ENCODE measurements around the gene SPON1.

GRCh38 chr11:13917264-13917663 is 45.3 kb upstream of the SPON1 start:
- TF ChIP-seq ZNF274 (IDR thresholded peaks at IDR 0.05; ENCODE audit: borderline replicate concordance, extremely low read depth, low read length) (no peak), TBP (IDR thresholded peaks at IDR 0.05; ENCODE audit: low read depth, low read length) (no peak), POLR2AphosphoS5 (IDR thresholded peaks at IDR 0.05; ENCODE audit: low read depth, low read length) (no peak), CTCF (IDR thresholded peaks at IDR 0.05; ENCODE audit: control extremely low read depth in 1 of 3, insufficient read depth in 1 of 3, low read depth in 1 of 3, low read length in 3 of 3) (no peak), FOSL1 (IDR thresholded peaks at IDR 0.05; ENCODE audit: insufficient read depth, low read depth, low read length) (no peak), POLR2A (IDR thresholded peaks at IDR 0.05; ENCODE audit: control extremely low read depth in 1 of 2, low read depth in 2 of 2, low read length in 2 of 2) (no peak), EZH2 (IDR thresholded peaks at IDR 0.05; ENCODE audit: low read depth, low read length, severe bottlenecking) (no peak), RNF2 (IDR thresholded peaks at IDR 0.05; ENCODE audit: borderline replicate concordance, low read depth, low read length, missing control alignments, poor library complexity, severe bottlenecking) (no peak)
